Right atrium auricular region (tissue), 2 donors: Measurements from ENCODE around the gene MAPKAPK2. TPM values are rescaled to one million over a fixed set of nuclear protein-coding genes. Genes with fewer than 3 reads are reported as not detected.

Experiments
- DNase-seq: peaks from one replicate; pipeline ENCODE4 v3.0.0-alpha.2; 2019; ENCODE audit warnings: low spot score
- H3K27ac ChIP-seq, 2 donors: fragments of 200-600 bp; sonication (generic); 1 replicate in 1 of 2; 2 replicates in 1 of 2; pipeline ENCODE4 v1.5.1; 2016 to 2019
- H3K27me3 ChIP-seq, 2 donors: fragments of 200-600 bp; sonication (generic); one replicate each; pipeline versions ENCODE4 v1.5.1 to v1.6.0; 2017 to 2019
- H3K36me3 ChIP-seq: fragments of 200-600 bp; sonication (generic); one replicate; pipeline ENCODE4 v1.5.1; 2016
- H3K4me1 ChIP-seq, 2 donors: fragments of 200-600 bp; sonication (generic); one replicate each; pipeline versions ENCODE4 v1.5.1 to v1.6.0; 2017 to 2019
- H3K4me3 ChIP-seq, 2 donors: fragments of 200-600 bp; sonication (generic); 1 replicate in 1 of 2; 2 replicates in 1 of 2; pipeline ENCODE4 v1.5.1; 2017 to 2019; ENCODE audit warnings: mild to moderate bottlenecking in 1 of 2, moderate library complexity in 1 of 2
- H3K9me3 ChIP-seq, 2 donors: fragments of 200-600 bp; sonication (generic); one replicate each; pipeline ENCODE4 v1.5.1; 2019
- CTCF ChIP-seq, 2 donors: fragments of 200-600 bp; sonication (generic); IDR thresholded peaks; one replicate each; pipeline ENCODE4 v1.5.1; 2019; ENCODE audit warnings: antibody characterized with exemption in 2 of 2
- total RNA-seq, 2 donors: library from RNA; depleted of rRNA; stranded (reverse); fragments of >200 nt; gene quantifications; one replicate each; pipeline ENCODE4 v1.1.0, GENCODE V29; 2016

Gene MAPKAPK2
- total RNA-seq, 2 donors from 2014 or later, result 136 to 158 TPM

- H3K4me3 ChIP-seq, result no peak overlapping the region
- no peak for DNase-seq
- H3K27ac ChIP-seq, result no peak overlapping the region
- H3K9me3 ChIP-seq, result no peaks in the 10 kb centered on the region
- H3K36me3 ChIP-seq, result no peaks in the 10 kb centered on the region
- no peaks in the 10 kb centered on the region for H3K27me3 ChIP-seq
- TF ChIP-seq CTCF (IDR thresholded peaks at IDR 0.05), result no peak
- no peaks in the 10 kb centered on the region for H3K4me1 ChIP-seq
These were observed 97.7 kb downstream of the MAPKAPK2 start for GRCh38 chr1:206782448-206782847.

- Histone ChIP-seq H3K4me3 (no peak overlapping the region), H3K9me3 (no peaks in the 10 kb centered on the region), H3K27ac (no peak overlapping the region), H3K27me3 (no peaks in the 10 kb centered on the region), H3K36me3 (no peaks in the 10 kb centered on the region), H3K4me1 (no peaks in the 10 kb centered on the region)
- no peak for TF ChIP-seq CTCF (IDR thresholded peaks at IDR 0.05)
- DNase-seq, result no peak
These were observed 98.8 kb downstream of the MAPKAPK2 start for GRCh38 chr1:206783506-206783905.

Other genes with a start within 250 kb of the MAPKAPK2 start
- 1 to 10 TPM; 1.3 to 3.2 TPM for gene IKBKE, start 214.4 kb upstream of the MAPKAPK2 start, total RNA-seq
- gene RASSF5, start 177.4 kb upstream of the MAPKAPK2 start, total RNA-seq, result 10 to 100 TPM in 1 of 2 donors, 1 to 10 TPM in 1; 9.9 to 17.5 TPM
- gene EIF2D, start 72.4 kb upstream of the MAPKAPK2 start, total RNA-seq, result 10 to 100 TPM; 21.7 to 30.4 TPM
- 10 to 100 TPM; 16.5 to 20.6 TPM for gene DYRK3, start 49.4 kb upstream of the MAPKAPK2 start, total RNA-seq
- gene IL19, start 85.9 kb downstream of the MAPKAPK2 start, total RNA-seq, result not detected
- gene IL10, start 87.6 kb downstream of the MAPKAPK2 start, total RNA-seq, result 1 to 10 TPM in 1 of 2 donors, under 1 TPM in 1; 0.93 to 3.1 TPM
- under 1 TPM in 1 of 2 donors, not detected in 1; 0.20 TPM for gene IL20, start 180.7 kb downstream of the MAPKAPK2 start, total RNA-seq
- gene IL24, start 212.5 kb downstream of the MAPKAPK2 start, total RNA-seq, result 1 to 10 TPM in 1 of 2 donors, not detected in 1; 1.1 TPM
- gene FCMR, start 237.0 kb downstream of the MAPKAPK2 start, total RNA-seq, result 1 to 10 TPM; 1.3 to 5.0 TPM